ENCODE measurements around the gene SORT1. TPM values are rescaled to one million over a fixed set of nuclear protein-coding genes. Genes with fewer than 3 reads are reported as not detected.
"Not testable (repeated sequence)": the region's sequence is repeated elsewhere in the genome, so short reads cannot be mapped to it uniquely, and the experiment has no call there.

Gene SORT1
- 100 to 1,000 TPM in 2 of 3 donors, 10 to 100 TPM in 1; 89.8 to 109 (median 107) TPM for total RNA-seq
- long read RNA-seq, donor 1, full-length matches to known transcripts, result 39 of 93 reads
- long read RNA-seq, donor 1, partial matches to known transcripts, result 12 of 93 reads
- long read RNA-seq, donor 1, other reads (novel, unspliced or antisense), result 42 of 93 reads
- long read RNA-seq, donor 2, full-length matches to known transcripts, result 3 of 7 reads
- long read RNA-seq, donor 2, partial matches to known transcripts, result 0 of 7 reads
- long read RNA-seq, donor 2, other reads (novel, unspliced or antisense), result 4 of 7 reads

- no peaks in the 10 kb centered on the region for H3K36me3 ChIP-seq (ENCODE audit: low read depth)
- intact Hi-C loops (cut with DNase I, micrococcal nuclease), result loop anchor here in 1 of 2 donors (5.0 kb wide), 2 partner anchors 120 to 135 kb away; no protein-coding TSS in a partner anchor
- H3K9me3 ChIP-seq, result no peaks in the 10 kb centered on the region
- H3K4me1 ChIP-seq (ENCODE audit: low read depth), result peaks cover 33% of the 10 kb centered on the region
- TF ChIP-seq CTCF (IDR thresholded peaks at IDR 0.05), result no peak
- ATAC-seq (peak; percentile 91), DNase-seq (peak; percentile 78 to 87 (median 87))
- H3K4me3 ChIP-seq, result peak within 1 kb of the TSS; percentile 65
Observed at GRCh38 chr1:109397581-109398342, at the start of gene SORT1. SORT1 (minus strand) TSS chr1:109397918; CDS start chr1:109397892, 26 bp downstream.

- ATAC-seq; H3K9me3 ChIP-seq; intact Hi-C loops (cut with DNase I, micrococcal nuclease); H3K4me3 ChIP-seq; H3K4me1 ChIP-seq (ENCODE audit: low read depth); H3K36me3 ChIP-seq (ENCODE audit: low read depth); DNase-seq: not testable (repeated sequence)
Observed at GRCh38 chr1:109445949-109446695, 48.4 kb upstream of the SORT1 start.

GRCh38 chr1:109444346-109444745, 46.6 kb upstream of the SORT1 start:
- TF ChIP-seq CTCF (IDR thresholded peaks at IDR 0.05), result no peak
- ATAC-seq (no peak), DNase-seq (no peak)
- no peaks in the 10 kb centered on the region for H3K36me3 ChIP-seq (ENCODE audit: low read depth)
- H3K4me3 ChIP-seq, result no peak overlapping the region
- no peaks in the 10 kb centered on the region for H3K4me1 ChIP-seq (ENCODE audit: low read depth)
- intact Hi-C loops (cut with DNase I, micrococcal nuclease), result no loop called here
- no peaks in the 10 kb centered on the region for H3K9me3 ChIP-seq

- Histone ChIP-seq H3K4me1 (ENCODE audit: low read depth) (no peaks in the 10 kb centered on the region), H3K9me3 (no peaks in the 10 kb centered on the region), H3K4me3 (no peak overlapping the region), H3K36me3 (ENCODE audit: low read depth) (no peaks in the 10 kb centered on the region)
- no peak for TF ChIP-seq CTCF (IDR thresholded peaks at IDR 0.05)
- DNase-seq (no peak), ATAC-seq (no peak)
- intact Hi-C loops (cut with DNase I, micrococcal nuclease), result no loop called here
Observed at GRCh38 chr1:109443476-109443875, 45.8 kb upstream of the SORT1 start.

- intact Hi-C loops (cut with DNase I, micrococcal nuclease), result no loop called here
- no peak for DNase-seq
- Histone ChIP-seq H3K4me3 (no peak overlapping the region), H3K9me3 (no peaks in the 10 kb centered on the region), H3K4me1 (ENCODE audit: low read depth) (no peaks in the 10 kb centered on the region), H3K36me3 (ENCODE audit: low read depth) (no peaks in the 10 kb centered on the region)
- ATAC-seq, result no peak
- no peak for TF ChIP-seq CTCF (IDR thresholded peaks at IDR 0.05)
Observed at GRCh38 chr1:109441069-109441468, 43.4 kb upstream of the SORT1 start.
